HEK293 (cell line): ENCODE data around the gene NHSL2.

Experiments used
- CTCF ChIP-seq: fragments of 450-650 bp; formaldehyde crosslinking; IDR thresholded peaks from 2 replicates; pipeline ENCODE4 v1.5.1; 2016; ENCODE audit warnings: missing biosample characterization, missing genetic modification characterization
- MYNN ChIP-seq: fragments of 450-650 bp; formaldehyde crosslinking; IDR thresholded peaks from 2 replicates; pipeline ENCODE4 v1.5.1; 2016; ENCODE audit warnings: missing biosample characterization, missing genetic modification characterization, borderline replicate concordance
- REPIN1 ChIP-seq: fragments of 450-650 bp; formaldehyde crosslinking; IDR thresholded peaks from 2 replicates; pipeline ENCODE4 v1.5.1; 2017; ENCODE audit warnings: missing biosample characterization, missing genetic modification characterization, low read depth
- ZBTB21 ChIP-seq: fragments of 450-650 bp; formaldehyde crosslinking; IDR thresholded peaks from 2 replicates; pipeline ENCODE4 v1.5.1; 2017; ENCODE audit warnings: missing biosample characterization, missing genetic modification characterization
- ZNF449 ChIP-seq: fragments of 450-650 bp; formaldehyde crosslinking; IDR thresholded peaks from 2 replicates; pipeline ENCODE4 v1.5.1; 2017; ENCODE audit warnings: missing biosample characterization, mild to moderate bottlenecking, missing genetic modification characterization, moderate library complexity
- ZNF585B ChIP-seq: fragments of 450-650 bp; formaldehyde crosslinking; IDR thresholded peaks from 2 replicates; pipeline ENCODE4 v1.5.1; 2016; ENCODE audit warnings: missing biosample characterization, missing genetic modification characterization
- ZNF677 ChIP-seq: fragments of 450-650 bp; IDR thresholded peaks from 2 replicates; pipeline ENCODE4 v1.5.0; 2018; ENCODE audit warnings: missing biosample characterization, mild to moderate bottlenecking, missing genetic modification characterization, moderate library complexity
- ZNF747 ChIP-seq: fragments of 450-650 bp; formaldehyde crosslinking; IDR thresholded peaks from 2 replicates; pipeline ENCODE4 v1.5.1; 2016; ENCODE audit warnings: missing biosample characterization, missing genetic modification characterization
- ZSCAN5A ChIP-seq: fragments of 450-650 bp; formaldehyde crosslinking; IDR thresholded peaks from 2 replicates; pipeline ENCODE4 v1.5.1; 2016; ENCODE audit warnings: missing biosample characterization, missing genetic modification characterization
- TF ChIP-seq, protein P1 (sequence below): fragments of 450-650 bp; formaldehyde crosslinking; IDR thresholded peaks from 2 replicates; pipeline ENCODE4 v1.5.1; 2016; ENCODE audit warnings: missing biosample characterization, missing genetic modification characterization

DNA sequence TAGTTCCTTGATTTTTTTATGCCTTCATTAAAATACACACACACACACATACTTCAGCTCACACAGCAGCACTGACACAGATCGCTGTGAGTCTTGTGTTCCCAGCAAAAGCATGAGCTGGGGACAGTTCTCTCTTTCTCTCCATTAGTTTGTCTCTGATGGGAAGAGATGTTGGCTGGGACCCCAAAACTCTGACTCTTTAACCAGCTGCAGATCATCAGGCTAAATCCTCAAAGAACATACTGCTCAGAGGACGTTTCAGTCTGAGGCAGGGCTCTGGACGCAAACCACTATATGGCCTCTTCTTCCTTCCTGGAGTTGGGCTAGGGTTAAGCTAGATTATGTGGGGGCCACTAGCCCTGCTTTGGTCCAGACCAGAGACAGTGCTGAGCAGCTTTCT, 109.6 kb downstream of the NHSL2 start:
- TF ChIP-seq ZNF747 (no peak), ZNF449 (tag by site-specific recombination) (no peak), MYNN (tag by site-specific recombination) (no peak), CTCF (no peak), ZBTB21 (no peak), ZSCAN5A (no peak), ZNF677 (tag by site-specific recombination) (no peak), ZNF585B (tag by site-specific recombination) (no peak), REPIN1 (tag by site-specific recombination) (no peak)
- TF ChIP-seq, protein P1, sequence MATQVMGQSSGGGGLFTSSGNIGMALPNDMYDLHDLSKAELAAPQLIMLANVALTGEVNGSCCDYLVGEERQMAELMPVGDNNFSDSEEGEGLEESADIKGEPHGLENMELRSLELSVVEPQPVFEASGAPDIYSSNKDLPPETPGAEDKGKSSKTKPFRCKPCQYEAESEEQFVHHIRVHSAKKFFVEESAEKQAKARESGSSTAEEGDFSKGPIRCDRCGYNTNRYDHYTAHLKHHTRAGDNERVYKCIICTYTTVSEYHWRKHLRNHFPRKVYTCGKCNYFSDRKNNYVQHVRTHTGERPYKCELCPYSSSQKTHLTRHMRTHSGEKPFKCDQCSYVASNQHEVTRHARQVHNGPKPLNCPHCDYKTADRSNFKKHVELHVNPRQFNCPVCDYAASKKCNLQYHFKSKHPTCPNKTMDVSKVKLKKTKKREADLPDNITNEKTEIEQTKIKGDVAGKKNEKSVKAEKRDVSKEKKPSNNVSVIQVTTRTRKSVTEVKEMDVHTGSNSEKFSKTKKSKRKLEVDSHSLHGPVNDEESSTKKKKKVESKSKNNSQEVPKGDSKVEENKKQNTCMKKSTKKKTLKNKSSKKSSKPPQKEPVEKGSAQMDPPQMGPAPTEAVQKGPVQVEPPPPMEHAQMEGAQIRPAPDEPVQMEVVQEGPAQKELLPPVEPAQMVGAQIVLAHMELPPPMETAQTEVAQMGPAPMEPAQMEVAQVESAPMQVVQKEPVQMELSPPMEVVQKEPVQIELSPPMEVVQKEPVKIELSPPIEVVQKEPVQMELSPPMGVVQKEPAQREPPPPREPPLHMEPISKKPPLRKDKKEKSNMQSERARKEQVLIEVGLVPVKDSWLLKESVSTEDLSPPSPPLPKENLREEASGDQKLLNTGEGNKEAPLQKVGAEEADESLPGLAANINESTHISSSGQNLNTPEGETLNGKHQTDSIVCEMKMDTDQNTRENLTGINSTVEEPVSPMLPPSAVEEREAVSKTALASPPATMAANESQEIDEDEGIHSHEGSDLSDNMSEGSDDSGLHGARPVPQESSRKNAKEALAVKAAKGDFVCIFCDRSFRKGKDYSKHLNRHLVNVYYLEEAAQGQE (tag by site-specific recombination), result no peak
